RWPE1 (cell line): ENCODE results near the gene PNMA8B.

Experiments
- CTCF ChIA-PET: fragments of 350-600 bp; sonication (Branson Sonifier 250); formaldehyde crosslinking; extraction: SDS; loops from one replicate; lab custom pipeline; 2021; lab: Yijun Ruan, JAX
- POLR2A ChIA-PET: fragments of 400-600 bp; formaldehyde crosslinking; extraction: SDS; loops from one replicate; lab custom pipeline; 2020; ENCODE audit warnings: antibody characterized with exemption; ENCODE audit not compliant: low non-redundant PET; lab: Yijun Ruan, JAX
- DNase-seq: peaks from one replicate; pipeline ENCODE4 v3.0.0; 2012; ENCODE audit warnings: low spot score
- H3K27ac ChIP-seq: fragments of 450-650 bp; 2 replicates; pipeline ENCODE4 v1.5.1; 2017
- CTCF ChIP-seq: fragments of 450-650 bp; conservative IDR thresholded peaks from 2 replicates; pipeline ENCODE4 v1.5.1; 2017; ENCODE audit warnings: low read depth, mild to moderate bottlenecking

Gene PNMA8B

GRCh38 chr19:46461537-46461936 is 34.1 kb downstream of the PNMA8B start:
- ChIA-PET CTCF (interaction anchor here (0.5 to 0.6 kb wide), 2 partner anchors 64 to 118 kb away, joined by 3 read pairs; no protein-coding TSS in a partner anchor), POLR2A (no interaction called here)

GRCh38 chr19:46460981-46461380 is 34.7 kb downstream of the PNMA8B start:
- peak overlapping the region; percentile 93 for H3K27ac ChIP-seq
- no peak for TF ChIP-seq CTCF
- CTCF ChIA-PET: interaction anchor here (0.5 to 0.6 kb wide), 2 partner anchors 20 to 64 kb away, joined by 3 read pairs; no protein-coding TSS in a partner anchor
- POLR2A ChIA-PET: no interaction called here
- no peak for DNase-seq

More at GRCh38 chr19:46461537-46461936, 34.1 kb downstream of the PNMA8B start:
- peak overlapping the region; percentile 93 for H3K27ac ChIP-seq
- peak; percentile 81 for DNase-seq
- no peak for TF ChIP-seq CTCF

- ChIA-PET POLR2A (no interaction called here), CTCF (interaction anchor here (0.5 to 0.7 kb wide), 2 partner anchors 28 to 88 kb away, joined by 3 to 4 read pairs; no protein-coding TSS in a partner anchor)
- DNase-seq: no peak
- H3K27ac ChIP-seq: peak overlapping the region; percentile 93; the same call in 1 of the 2 replicates
- TF ChIP-seq CTCF: no peak
These were observed 35.6 kb downstream of the PNMA8B start for GRCh38 chr19:46460055-46460454.

GRCh38 chr19:46456930-46457329 is 38.7 kb downstream of the PNMA8B start:
- ChIA-PET CTCF (no interaction called here), POLR2A (no interaction called here)
- H3K27ac ChIP-seq: peak overlapping the region; percentile 62
- TF ChIP-seq CTCF: no peak
- DNase-seq: no peak

GRCh38 chr19:46454244-46454643 is 41.4 kb downstream of the PNMA8B start:
- ChIA-PET CTCF (interaction anchor here (0.6 kb wide), 1 partner anchor 29 kb away, joined by 3 read pairs; no protein-coding TSS in a partner anchor), POLR2A (no interaction called here)
- peak overlapping the region; percentile 65 for H3K27ac ChIP-seq
- no peak for TF ChIP-seq CTCF
- DNase-seq: no peak

GRCh38 chr19:46453661-46454060 is 42.0 kb downstream of the PNMA8B start:
- H3K27ac ChIP-seq: peak overlapping the region; percentile 81
- no peak for TF ChIP-seq CTCF
- POLR2A ChIA-PET: no interaction called here
- CTCF ChIA-PET: interaction anchor here (0.7 kb wide), 1 partner anchor 76 kb away, joined by 4 read pairs; no protein-coding TSS in a partner anchor
- no peak for DNase-seq
